PC-9 (cell line): ENCODE measurements around the gene PNPLA7. TPM values are rescaled to one million over a fixed set of nuclear protein-coding genes. Genes with fewer than 3 reads are reported as not detected.

Source experiments
- BruUV-seq: library from RNA; stranded (reverse); fragments of 400-500 nt; replicated peaks from 2 replicates; lab custom pipeline; 2021; lab: Mats Ljungman, UMichigan
- CTCF ChIA-PET: fragments of 300-600 bp; sonication (Branson Sonifier 250); formaldehyde crosslinking; loops from one replicate; lab custom pipeline; 2022; ENCODE audit warnings: antibody characterized with exemption; lab: Charles Lee
- POLR2A ChIA-PET: fragments of 300-600 bp; sonication (Branson Sonifier 250); formaldehyde crosslinking; loops from one replicate; lab custom pipeline; 2022; ENCODE audit warnings: antibody characterized with exemption; ENCODE audit not compliant: unreplicated experiment; lab: Charles Lee
- DNase-seq, 2 experiments: peaks; one replicate each; pipeline versions ENCODE4 v3.0.0 to v3.0.0-alpha.2; 2015 to 2022; ENCODE audit warnings: mixed read lengths in 1 of 2
- H2AFZ ChIP-seq: fragments of 200-600 bp; sonication (generic); 2 replicates; pipeline ENCODE4 v1.8.1; 2017; ENCODE audit warnings: antibody characterized with exemption
- H3F3A ChIP-seq: fragments of 200-600 bp; sonication (generic); 2 replicates; pipeline ENCODE4 v1.8.1; 2017; ENCODE audit warnings: antibody characterized with exemption, mild to moderate bottlenecking, low read depth; ENCODE audit not compliant: insufficient read depth
- H3K27ac ChIP-seq: fragments of 200-600 bp; sonication (generic); 2 replicates; pipeline ENCODE4 v1.6.1; 2016; ENCODE audit warnings: mixed run types
- H3K27me3 ChIP-seq: fragments of 200-600 bp; sonication (generic); 2 replicates; pipeline ENCODE4 v1.6.1; 2016; ENCODE audit warnings: low read depth, mixed run types; ENCODE audit not compliant: insufficient read depth
- H3K36me3 ChIP-seq: fragments of 200-600 bp; sonication (generic); 2 replicates; pipeline ENCODE4 v1.6.1; 2016; ENCODE audit warnings: low read depth, mixed run types
- H3K4me1 ChIP-seq: fragments of 200-600 bp; sonication (generic); replicated peaks from 2 replicates; pipeline ENCODE4 v1.6.1; 2016; ENCODE audit warnings: mixed run types; ENCODE audit not compliant: insufficient read depth
- H3K4me2 ChIP-seq: fragments of 200-600 bp; sonication (generic); 2 replicates; pipeline ENCODE4 v1.6.1; 2017; ENCODE audit warnings: mixed run types
- H3K4me3 ChIP-seq: fragments of 200-600 bp; sonication (generic); 2 replicates; pipeline ENCODE4 v1.6.1; 2016; ENCODE audit warnings: mixed run types
- H3K79me2 ChIP-seq: fragments of 200-600 bp; sonication (generic); 2 replicates; pipeline ENCODE4 v1.6.1; 2017; ENCODE audit warnings: low read depth, mixed run types
- H3K9me2 ChIP-seq: fragments of 200-600 bp; sonication (generic); 2 replicates; pipeline ENCODE4 v1.8.1; 2017; ENCODE audit warnings: mild to moderate bottlenecking; ENCODE audit not compliant: insufficient read depth
- H3K9me3 ChIP-seq: fragments of 200-600 bp; sonication (generic); 2 replicates; pipeline ENCODE4 v1.8.1; 2016; ENCODE audit warnings: low read depth; ENCODE audit not compliant: insufficient read depth
- H4K20me1 ChIP-seq: fragments of 200-600 bp; sonication (generic); 2 replicates; pipeline ENCODE4 v1.8.1; 2017; ENCODE audit not compliant: insufficient read depth
- CTCF ChIP-seq: fragments of 200-600 bp; sonication (generic); conservative IDR thresholded peaks from 2 replicates; pipeline ENCODE4 v1.6.1; 2017; ENCODE audit warnings: mixed run types, antibody characterized with exemption, mild to moderate bottlenecking, moderate library complexity
- EZH2 ChIP-seq: fragments of 200-600 bp; sonication (generic); IDR thresholded peaks from 2 replicates; pipeline ENCODE4 v1.8.0; 2017; ENCODE audit warnings: antibody characterized with exemption, low read depth
- intact Hi-C: fragments of 100-400 bp; cut with micrococcal nuclease; formaldehyde crosslinking; loops from one replicate; pipeline ENCODE4 v1.10.0; 2022; ENCODE audit not compliant: unreplicated experiment
- total RNA-seq: library from RNA; stranded (reverse); gene quantifications from 2 replicates; pipeline ENCODE4 v1.2.3, GENCODE V29; 2021

The PNPLA7 gene
- total RNA-seq, 1 experiment from 2014 or later = 1.9 TPM

GRCh38 chr9:137474271-137474670 lies 75.9 kb downstream of the PNPLA7 start:
- Histone ChIP-seq H3K4me3 (no peak overlapping the region), H3F3A (no peaks in the 10 kb centered on the region), H3K9me3 (0 out of 2 replicates have a peak, but pooled peaks cover 10% of the 10 kb centered on the region), H3K4me1 (no peaks in the 10 kb centered on the region), H3K79me2 (no peaks in the 10 kb centered on the region), H3K27me3 (peaks cover 8% of the 10 kb centered on the region; the same call in 1 of the 2 replicates), H4K20me1 (no peaks in the 10 kb centered on the region), H3K4me2 (no peak overlapping the region), H3K9me2 (no peaks in the 10 kb centered on the region), H3K27ac (no peak overlapping the region), H2AFZ (no peak overlapping the region), H3K36me3 (no peaks in the 10 kb centered on the region)
- intact Hi-C loops = no loop called here
- TF ChIP-seq EZH2 (no peak), CTCF (no peak)
- DNase-seq = no peak
- ChIA-PET POLR2A (no interaction called here), CTCF (no interaction called here)
- BruUV-seq = no TSS peak

DNA sequence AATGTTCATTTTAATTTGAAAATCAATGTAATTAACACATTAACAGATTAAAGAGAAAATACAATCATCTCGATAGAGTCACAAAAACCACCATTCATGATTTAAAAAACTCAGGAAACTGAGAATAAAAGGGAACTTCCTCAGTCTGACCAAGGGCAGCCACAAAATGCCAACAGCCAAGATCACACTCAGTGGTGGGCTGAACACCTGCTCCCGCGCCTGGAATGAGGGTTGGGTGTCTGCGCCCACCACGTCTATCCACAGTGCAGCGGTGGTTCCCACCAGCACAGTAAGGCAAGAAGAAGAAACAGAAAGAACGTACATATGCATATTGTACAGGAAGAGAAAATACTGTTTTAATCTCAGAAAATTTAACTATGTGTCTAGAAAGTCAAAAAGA lies 79.4 kb downstream of the PNPLA7 start:
- Histone ChIP-seq H3K4me2 (no peak overlapping the region), H3K4me1 (no peaks in the 10 kb centered on the region), H3K27ac (no peak overlapping the region), H2AFZ (no peak overlapping the region), H3K27me3 (peaks cover 9% of the 10 kb centered on the region; the same call in 1 of the 2 replicates), H3K36me3 (no peaks in the 10 kb centered on the region), H3K9me3 (0 out of 2 replicates have a peak, but pooled peaks cover 2% of the 10 kb centered on the region), H3F3A (no peaks in the 10 kb centered on the region), H3K4me3 (no peak overlapping the region), H3K79me2 (no peaks in the 10 kb centered on the region), H4K20me1 (no peaks in the 10 kb centered on the region), H3K9me2 (no peaks in the 10 kb centered on the region)
- no peak for DNase-seq
- TF ChIP-seq EZH2 = no peak
- TF ChIP-seq CTCF = no peak
- intact Hi-C loops = no loop called here
- BruUV-seq = no TSS peak
- POLR2A ChIA-PET = no interaction called here
- CTCF ChIA-PET = interaction anchor here (0.8 kb wide), 1 partner anchor 32 kb away, joined by 3 read pairs; no protein-coding TSS in a partner anchor

- Histone ChIP-seq H3K9me3 (no peaks in the 10 kb centered on the region), H3F3A (no peaks in the 10 kb centered on the region), H3K4me2 (no peak overlapping the region), H3K79me2 (no peaks in the 10 kb centered on the region), H3K27me3 (0 out of 2 replicates have a peak, but pooled peaks cover 6% of the 10 kb centered on the region), H3K36me3 (no peaks in the 10 kb centered on the region), H2AFZ (no peak overlapping the region), H4K20me1 (no peaks in the 10 kb centered on the region), H3K9me2 (no peaks in the 10 kb centered on the region), H3K4me1 (no peaks in the 10 kb centered on the region), H3K27ac (no peak overlapping the region), H3K4me3 (no peak overlapping the region)
- intact Hi-C loops = no loop called here
- ChIA-PET POLR2A (no interaction called here), CTCF (no interaction called here)
- BruUV-seq = no TSS peak
- DNase-seq = no peak
- TF ChIP-seq CTCF = no peak
- no peak for TF ChIP-seq EZH2
Measured at GRCh38 chr9:137467896-137468295, 82.3 kb downstream of the PNPLA7 start.
